HUES48 (cell line): ENCODE data around the gene MTHFSD.

ENCODE experiments used
- H3K27ac ChIP-seq: one replicate; pipeline ENCODE4 v1.7.0; 2013; ENCODE audit warnings: low read depth, low read length, inconsistent platforms
- H3K27me3 ChIP-seq: 2 replicates; pipeline ENCODE4 v1.6.1; 2013; ENCODE audit warnings: mild to moderate bottlenecking, low read length; ENCODE audit not compliant: control insufficient read depth, insufficient read depth
- H3K36me3 ChIP-seq: 2 replicates; pipeline ENCODE4 v1.6.1; 2013; ENCODE audit warnings: low read length; ENCODE audit not compliant: control insufficient read depth, insufficient read depth
- H3K4me1 ChIP-seq: 2 replicates; pipeline ENCODE4 v1.6.1; 2013; ENCODE audit warnings: mild to moderate bottlenecking, low read length; ENCODE audit not compliant: control insufficient read depth, insufficient read depth
- H3K4me3 ChIP-seq: 2 replicates; pipeline ENCODE4 v1.5.1; 2013; ENCODE audit warnings: mild to moderate bottlenecking, low read depth, low read length
- H3K9ac ChIP-seq: 2 replicates; pipeline ENCODE4 v1.6.1; 2013; ENCODE audit warnings: mild to moderate bottlenecking, low read depth, low read length, moderate library complexity
- H3K9me3 ChIP-seq: 2 replicates; pipeline ENCODE4 v1.6.1; 2013; ENCODE audit warnings: low read length; ENCODE audit not compliant: control insufficient read depth, insufficient read depth

The MTHFSD gene

DNA sequence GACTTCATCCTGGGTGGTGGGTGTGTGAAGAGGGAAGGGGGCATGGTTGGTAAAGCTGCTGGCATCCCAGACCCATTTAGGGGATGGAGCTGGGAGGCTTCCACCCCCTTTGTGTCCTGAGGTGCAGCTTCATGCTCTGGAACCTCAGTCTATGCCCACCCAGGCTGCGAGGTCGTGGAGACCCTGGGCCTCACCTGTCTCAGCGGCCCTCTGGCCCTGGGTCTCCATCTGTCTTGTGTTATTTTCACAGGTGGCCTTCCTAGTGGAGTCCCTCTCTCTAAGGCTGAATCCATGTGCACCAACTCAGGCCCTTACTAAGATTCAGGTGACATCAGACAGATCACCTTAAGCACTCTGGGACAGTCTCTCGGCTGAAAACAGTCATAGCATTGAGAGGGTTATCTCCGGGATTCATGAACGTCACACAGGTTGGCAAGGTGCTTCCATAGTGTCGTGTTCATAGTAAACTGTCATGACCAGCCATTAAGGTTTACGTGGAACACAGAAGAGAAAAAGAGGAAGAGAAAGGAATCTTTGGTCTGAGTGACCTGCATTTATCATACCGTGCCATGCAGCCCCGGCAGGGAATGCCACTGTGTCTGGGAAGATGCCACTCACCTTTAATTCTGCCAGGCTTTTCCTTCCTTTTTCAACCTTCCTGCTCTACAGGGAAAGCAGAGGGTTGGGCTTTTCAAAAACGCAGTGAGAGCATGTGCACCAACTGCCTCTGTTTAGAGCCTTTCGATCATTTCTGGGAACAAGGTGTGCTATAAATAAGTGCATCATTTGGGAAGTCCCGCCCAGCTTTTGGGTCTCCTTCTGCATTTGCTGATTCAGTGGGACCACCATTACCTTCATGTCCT, 18.8 kb upstream of the MTHFSD start:
- no peak overlapping the region for H3K27ac ChIP-seq
- H3K36me3 ChIP-seq = no peaks in the 10 kb centered on the region
- peaks cover 100% of the 10 kb centered on the region for H3K27me3 ChIP-seq
- no peaks in the 10 kb centered on the region for H3K9me3 ChIP-seq
- H3K4me3 ChIP-seq = no peak overlapping the region
- peaks cover 51% of the 10 kb centered on the region for H3K4me1 ChIP-seq
- H3K9ac ChIP-seq = no peak overlapping the region

DNA sequence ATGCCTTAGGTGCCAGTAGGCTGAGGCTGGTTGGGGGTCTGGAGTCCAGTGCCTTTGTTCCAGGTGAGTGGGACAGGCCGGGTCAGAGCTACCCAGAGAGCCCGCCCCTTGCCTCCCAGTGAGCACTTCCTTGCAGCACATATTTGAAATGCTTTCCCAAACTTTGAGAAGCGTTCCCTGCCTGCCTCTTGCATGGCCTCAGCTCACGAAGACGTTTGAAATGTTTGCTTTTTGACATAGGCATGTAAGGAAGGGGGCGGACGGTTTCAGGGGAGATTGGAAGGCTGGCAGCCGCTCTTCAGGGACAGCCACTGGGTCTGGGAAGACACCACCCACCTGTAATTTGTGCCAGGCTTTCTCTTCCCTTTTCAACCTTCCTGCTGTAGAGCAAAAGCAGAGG, 18.2 kb upstream of the MTHFSD start:
- Histone ChIP-seq H3K27me3 (peaks cover 100% of the 10 kb centered on the region), H3K9ac (no peak overlapping the region), H3K4me1 (peaks cover 49% of the 10 kb centered on the region), H3K27ac (no peak overlapping the region), H3K36me3 (no peaks in the 10 kb centered on the region), H3K9me3 (no peaks in the 10 kb centered on the region), H3K4me3 (no peak overlapping the region)

DNA sequence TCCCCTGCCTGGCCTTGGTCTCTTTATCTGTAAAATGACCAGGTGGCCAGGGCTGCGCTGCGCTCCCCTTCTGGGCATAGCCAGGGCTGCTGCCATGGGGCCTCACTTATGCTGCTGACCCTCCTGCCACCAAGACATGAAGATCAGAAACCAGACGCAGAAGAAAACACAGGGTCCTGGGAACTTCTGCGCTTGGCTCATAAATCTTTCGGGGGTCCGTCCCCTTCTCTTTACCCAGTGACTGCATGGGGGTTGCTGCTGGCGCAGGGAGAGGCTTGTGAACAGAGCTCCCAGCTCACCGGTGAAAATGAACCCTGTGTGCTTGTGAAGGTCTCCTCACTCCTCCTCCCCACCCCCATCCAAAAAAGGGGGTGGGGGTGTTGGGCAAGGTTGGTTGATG, 17.6 kb upstream of the MTHFSD start:
- no peaks in the 10 kb centered on the region for H3K36me3 ChIP-seq
- no peak overlapping the region for H3K9ac ChIP-seq
- no peaks in the 10 kb centered on the region for H3K9me3 ChIP-seq
- H3K27ac ChIP-seq = no peak overlapping the region
- peaks cover 100% of the 10 kb centered on the region for H3K27me3 ChIP-seq
- peaks cover 43% of the 10 kb centered on the region for H3K4me1 ChIP-seq
- no peak overlapping the region for H3K4me3 ChIP-seq

DNA sequence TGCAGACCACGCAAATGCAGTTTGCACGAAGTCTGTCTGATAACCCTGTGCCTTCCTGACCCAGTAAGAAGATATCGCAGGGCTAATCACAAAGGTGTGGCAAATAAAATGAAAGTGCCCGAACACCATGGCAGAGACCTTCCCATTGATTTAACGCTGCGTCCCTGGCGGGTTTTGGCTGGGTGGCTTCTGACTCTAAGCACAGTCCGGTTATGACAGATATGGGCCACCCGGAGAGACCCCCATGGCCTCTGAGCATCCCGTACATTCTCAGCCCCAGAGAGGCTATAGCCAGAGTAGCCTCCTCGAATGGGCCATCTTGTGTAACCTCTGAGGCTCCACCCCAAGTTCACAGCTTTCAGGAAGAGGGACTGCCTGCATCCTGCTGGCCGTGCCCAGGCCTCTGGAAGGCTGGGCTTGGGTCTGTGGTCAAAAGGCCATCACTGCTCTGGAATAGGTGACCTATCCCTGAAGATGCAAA, 17.0 kb upstream of the MTHFSD start:
- no peak overlapping the region for H3K27ac ChIP-seq
- peaks cover 37% of the 10 kb centered on the region for H3K4me1 ChIP-seq
- no peak overlapping the region for H3K4me3 ChIP-seq
- no peaks in the 10 kb centered on the region for H3K36me3 ChIP-seq
- H3K9ac ChIP-seq = no peak overlapping the region
- H3K27me3 ChIP-seq = peaks cover 100% of the 10 kb centered on the region
- no peaks in the 10 kb centered on the region for H3K9me3 ChIP-seq

DNA sequence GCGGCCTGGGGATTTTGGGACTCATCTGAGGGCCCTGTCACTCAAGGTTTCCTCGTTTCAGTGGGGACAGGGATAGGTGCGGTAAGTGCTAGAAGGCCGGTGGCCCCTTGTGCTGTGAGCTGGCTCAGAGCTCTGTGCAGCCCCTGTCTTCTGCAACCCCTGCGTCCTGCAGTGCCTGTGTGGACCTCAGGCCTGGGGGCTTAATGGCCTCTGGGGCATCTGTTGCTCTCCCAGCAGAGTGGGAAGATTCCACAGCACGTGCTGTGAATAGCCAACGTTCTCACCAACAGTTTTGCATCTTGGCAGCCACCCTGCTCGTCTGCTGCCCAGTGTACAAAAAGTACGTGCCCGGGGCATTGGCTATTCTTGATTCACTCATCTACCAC, 16.5 kb upstream of the MTHFSD start:
- Histone ChIP-seq H3K4me3 (no peak overlapping the region), H3K9ac (no peak overlapping the region), H3K4me1 (peaks cover 35% of the 10 kb centered on the region), H3K27me3 (peaks cover 99% of the 10 kb centered on the region), H3K27ac (no peak overlapping the region), H3K9me3 (no peaks in the 10 kb centered on the region), H3K36me3 (no peaks in the 10 kb centered on the region)

DNA sequence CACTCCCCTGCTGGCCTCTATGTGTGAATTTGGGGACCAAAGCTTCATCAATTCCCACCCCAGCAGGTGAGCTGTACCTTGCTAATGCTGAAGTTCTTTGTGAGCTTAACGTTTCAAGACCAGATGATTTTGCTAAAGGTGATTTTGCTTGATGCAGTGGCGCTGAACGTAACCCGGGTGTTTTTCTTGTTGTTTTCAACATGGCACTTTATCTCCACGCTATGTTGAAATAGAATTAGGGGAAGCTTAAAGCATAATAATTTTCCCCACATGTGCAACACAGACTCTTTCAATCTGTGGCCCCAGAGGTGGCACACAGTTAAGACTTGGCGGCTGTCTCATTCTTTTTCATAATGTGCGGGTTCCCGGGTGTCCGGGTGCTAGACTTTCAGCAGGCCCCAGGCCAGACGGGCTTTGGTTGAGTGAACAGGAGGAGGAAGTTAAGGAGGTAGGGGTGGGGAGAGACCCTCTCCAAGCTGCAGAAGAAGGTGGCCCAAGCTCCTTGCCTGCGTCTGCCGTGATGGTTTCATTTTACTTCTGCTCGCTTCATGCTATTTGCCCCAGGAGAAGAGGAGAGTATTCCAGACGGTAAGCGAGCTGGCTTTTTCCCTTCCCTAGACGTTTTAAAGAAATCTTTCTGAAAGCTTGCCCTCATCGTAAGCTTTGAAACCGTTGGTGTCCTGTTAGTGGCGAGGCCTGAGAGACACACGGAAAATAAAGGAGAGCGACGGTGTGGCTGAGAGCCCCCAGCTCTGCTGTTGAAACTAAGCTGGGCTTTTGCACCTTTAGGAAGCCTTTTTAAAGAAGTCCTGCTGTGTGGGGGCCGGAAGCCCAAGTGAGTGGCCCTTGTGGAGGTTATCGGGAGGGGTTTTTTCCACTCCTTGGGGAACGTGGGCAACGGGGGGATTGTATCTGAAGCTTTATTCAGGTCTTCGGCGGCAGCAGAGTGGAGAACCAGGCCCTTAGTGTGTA, 15.8 kb upstream of the MTHFSD start:
- no peak overlapping the region for H3K9ac ChIP-seq
- H3K27ac ChIP-seq = no peak overlapping the region
- peaks cover 39% of the 10 kb centered on the region for H3K4me1 ChIP-seq
- no peaks in the 10 kb centered on the region for H3K9me3 ChIP-seq
- H3K36me3 ChIP-seq = no peaks in the 10 kb centered on the region
- H3K4me3 ChIP-seq = no peak overlapping the region
- peaks cover 99% of the 10 kb centered on the region for H3K27me3 ChIP-seq

DNA sequence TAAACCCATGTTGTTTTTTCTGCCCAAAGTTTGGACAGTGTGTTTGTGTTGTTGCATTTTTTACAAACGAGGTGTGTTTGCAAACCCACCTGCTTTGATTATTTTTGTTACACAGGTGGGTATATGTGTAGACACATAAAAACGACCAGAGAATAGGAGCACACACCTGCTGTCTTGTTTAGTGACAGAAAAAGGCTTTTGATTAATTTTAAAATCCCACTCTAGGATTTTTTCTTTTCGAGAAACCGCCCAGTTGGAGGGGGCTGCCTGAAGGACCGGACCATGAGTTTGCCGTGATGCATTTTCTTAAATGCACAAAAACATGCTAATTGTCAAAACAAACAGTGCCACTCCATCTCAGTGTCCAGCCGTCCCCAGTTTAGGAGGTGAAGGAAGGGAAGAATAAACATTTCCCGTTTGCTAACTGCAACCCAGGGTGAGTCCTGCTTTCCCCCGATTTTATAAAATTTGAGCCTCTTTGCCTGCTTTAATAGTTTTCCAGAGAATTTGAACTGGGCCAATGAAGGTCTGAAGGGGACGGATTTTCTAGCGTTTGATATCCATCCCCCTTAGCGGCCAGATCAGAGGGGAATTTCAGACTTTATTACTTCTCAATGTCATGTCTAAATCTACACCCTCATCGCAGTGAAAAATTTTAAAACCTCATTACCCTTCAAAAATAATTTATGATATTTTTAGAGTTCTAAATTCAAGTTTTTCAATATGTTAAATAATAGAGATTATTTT, 14.8 kb upstream of the MTHFSD start:
- peaks cover 36% of the 10 kb centered on the region for H3K4me1 ChIP-seq
- peaks cover 99% of the 10 kb centered on the region for H3K27me3 ChIP-seq
- no peak overlapping the region for H3K9ac ChIP-seq
- no peaks in the 10 kb centered on the region for H3K36me3 ChIP-seq
- no peaks in the 10 kb centered on the region for H3K9me3 ChIP-seq
- no peak overlapping the region for H3K27ac ChIP-seq
- no peak overlapping the region for H3K4me3 ChIP-seq

DNA sequence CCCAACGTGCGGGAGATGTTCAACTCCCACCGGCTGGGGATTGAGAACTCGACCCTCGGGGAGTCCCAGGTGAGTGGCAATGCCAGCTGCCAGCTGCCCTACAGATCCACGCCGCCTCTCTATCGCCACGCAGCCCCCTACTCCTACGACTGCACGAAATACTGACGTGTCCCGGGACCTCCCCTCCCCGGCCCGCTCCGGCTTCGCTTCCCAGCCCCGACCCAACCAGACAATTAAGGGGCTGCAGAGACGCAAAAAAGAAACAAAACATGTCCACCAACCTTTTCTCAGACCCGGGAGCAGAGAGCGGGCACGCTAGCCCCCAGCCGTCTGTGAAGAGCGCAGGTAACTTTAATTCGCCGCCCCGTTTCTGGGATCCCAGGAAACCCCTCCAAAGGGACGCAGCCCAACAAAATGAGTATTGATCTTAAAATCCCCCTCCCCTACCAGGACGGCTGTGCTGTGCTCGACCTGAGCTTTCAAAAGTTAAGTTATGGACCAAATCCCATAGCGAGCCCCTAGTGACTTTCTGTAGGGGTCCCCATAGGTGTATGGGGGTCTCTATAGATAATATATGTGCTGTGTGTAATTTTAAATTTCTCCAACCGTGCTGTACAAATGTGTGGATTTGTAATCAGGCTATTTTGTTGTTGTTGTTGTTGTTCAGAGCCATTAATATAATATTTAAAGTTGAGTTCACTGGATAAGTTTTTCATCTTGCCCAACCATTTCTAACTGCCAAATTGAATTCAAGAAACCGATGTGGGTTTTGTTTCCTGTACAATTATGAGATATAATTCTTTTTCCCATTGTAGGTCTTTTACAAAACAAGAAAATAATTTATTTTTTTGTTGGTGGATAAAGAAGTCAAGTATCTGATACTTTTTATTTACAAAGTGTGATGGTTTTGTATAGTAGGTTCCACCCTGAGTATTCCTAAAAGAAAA, 13.9 kb upstream of the MTHFSD start:
- peak overlapping the region; percentile 40 for H3K4me3 ChIP-seq
- no peak overlapping the region for H3K9ac ChIP-seq

DNA sequence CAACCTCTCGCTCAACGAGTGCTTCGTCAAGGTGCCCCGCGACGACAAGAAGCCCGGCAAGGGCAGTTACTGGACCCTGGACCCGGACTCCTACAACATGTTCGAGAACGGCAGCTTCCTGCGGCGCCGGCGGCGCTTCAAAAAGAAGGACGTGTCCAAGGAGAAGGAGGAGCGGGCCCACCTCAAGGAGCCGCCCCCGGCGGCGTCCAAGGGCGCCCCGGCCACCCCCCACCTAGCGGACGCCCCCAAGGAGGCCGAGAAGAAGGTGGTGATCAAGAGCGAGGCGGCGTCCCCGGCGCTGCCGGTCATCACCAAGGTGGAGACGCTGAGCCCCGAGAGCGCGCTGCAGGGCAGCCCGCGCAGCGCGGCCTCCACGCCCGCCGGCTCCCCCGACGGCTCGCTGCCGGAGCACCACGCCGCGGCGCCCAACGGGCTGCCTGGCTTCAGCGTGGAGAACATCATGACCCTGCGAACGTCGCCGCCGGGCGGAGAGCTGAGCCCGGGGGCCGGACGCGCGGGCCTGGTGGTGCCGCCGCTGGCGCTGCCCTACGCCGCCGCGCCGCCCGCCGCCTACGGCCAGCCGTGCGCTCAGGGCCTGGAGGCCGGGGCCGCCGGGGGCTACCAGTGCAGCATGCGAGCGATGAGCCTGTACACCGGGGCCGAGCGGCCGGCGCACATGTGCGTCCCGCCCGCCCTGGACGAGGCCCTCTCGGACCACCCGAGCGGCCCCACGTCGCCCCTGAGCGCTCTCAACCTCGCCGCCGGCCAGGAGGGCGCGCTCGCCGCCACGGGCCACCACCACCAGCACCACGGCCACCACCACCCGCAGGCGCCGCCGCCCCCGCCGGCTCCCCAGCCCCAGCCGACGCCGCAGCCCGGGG, 12.9 kb upstream of the MTHFSD start:
- Histone ChIP-seq H3K36me3 (no peaks in the 10 kb centered on the region), H3K27me3 (peaks cover 98% of the 10 kb centered on the region), H3K9ac (no peak overlapping the region), H3K4me1 (peaks cover 31% of the 10 kb centered on the region), H3K9me3 (no peaks in the 10 kb centered on the region), H3K27ac (no peak overlapping the region), H3K4me3 (peak overlapping the region; percentile 62)

More for the DNA sequence above, 13.9 kb upstream of the MTHFSD start:
- Histone ChIP-seq H3K4me1 (peaks cover 40% of the 10 kb centered on the region), H3K27ac (no peak overlapping the region), H3K9me3 (no peaks in the 10 kb centered on the region), H3K36me3 (no peaks in the 10 kb centered on the region), H3K27me3 (peaks cover 99% of the 10 kb centered on the region)
